ENCODE results near the gene CYGB. TPM values are rescaled to one million over a fixed set of nuclear protein-coding genes. Genes with fewer than 3 reads are reported as not detected.

CYGB gene
- total and polyA plus RNA-seq, 4 donors, result 0.83 to 7.8 (median 1.4) TPM

DNA sequence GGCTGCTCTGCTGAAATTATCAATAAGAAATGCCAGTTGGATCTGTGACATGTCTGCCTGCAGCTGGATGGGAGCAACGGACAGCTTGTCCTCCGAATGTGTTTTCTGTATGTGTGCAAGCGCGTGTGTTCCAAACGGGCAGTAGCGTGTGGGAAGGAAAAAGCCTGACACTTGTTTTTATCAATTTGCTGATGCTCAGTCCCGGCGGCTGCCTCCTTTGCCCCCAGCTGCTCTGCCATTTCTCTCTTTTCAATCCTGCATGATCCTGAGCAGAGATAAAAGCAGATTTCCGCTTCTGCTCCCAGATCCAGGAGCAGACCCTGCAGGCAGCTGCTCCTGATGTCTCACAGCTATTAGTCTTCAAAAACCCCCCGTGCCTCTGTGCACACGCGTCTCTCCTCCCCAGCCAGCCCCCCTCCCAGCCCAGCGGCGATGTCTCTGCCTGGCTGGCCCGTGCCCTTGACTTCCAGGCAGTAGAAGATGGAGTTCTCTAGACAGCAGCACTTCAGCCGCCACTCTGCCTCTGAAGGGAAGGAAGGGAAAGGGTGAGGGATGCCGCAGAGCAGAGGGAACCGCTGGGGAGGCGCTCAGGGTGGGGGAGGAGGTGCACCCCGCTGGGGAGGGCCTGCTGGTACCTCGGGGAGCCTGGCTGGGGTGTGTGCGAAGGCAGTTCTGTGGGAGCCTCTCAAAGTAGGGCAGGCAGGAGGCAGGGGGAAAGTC is 6.5 kb upstream of the CYGB start:
- Histone ChIP-seq H3K27ac (ENCODE audit: low read depth in 1 of 2, low read length in 2 of 2) (peak overlapping the region in 1 of 2 donors; percentile 51), H3K9me3 (ENCODE audit: control insufficient read depth in 4 of 4, low read length in 3 of 4) (no peaks in the 10 kb centered on the region), H3K4me1 (ENCODE audit: control insufficient read depth in 4 of 4, insufficient read depth in 4 of 4, low read length in 3 of 4) (peaks cover 2 to 36% (median 28%) of the 10 kb centered on the region in 4 donors), H3K9ac (ENCODE audit: low read depth in 1 of 2, low read length in 2 of 2) (no peak overlapping the region), H3K36me3 (ENCODE audit: control insufficient read depth in 4 of 4, insufficient read depth in 3 of 4, low read depth in 1 of 4, low read length in 3 of 4) (no peaks in the 10 kb centered on the region), H3K4me3 (ENCODE audit: low read depth in 1 of 3, low read length in 3 of 3) (no peak overlapping the region), H3K27me3 (ENCODE audit: control insufficient read depth in 4 of 4, insufficient read depth in 4 of 4, low read length in 3 of 4) (no peaks in the 10 kb centered on the region)
- DNase-seq (ENCODE audit: low spot score), result no peak
- TF ChIP-seq HNF4G (IDR thresholded peaks at IDR 0.05), result no peak
- TF ChIP-seq, protein P1, sequence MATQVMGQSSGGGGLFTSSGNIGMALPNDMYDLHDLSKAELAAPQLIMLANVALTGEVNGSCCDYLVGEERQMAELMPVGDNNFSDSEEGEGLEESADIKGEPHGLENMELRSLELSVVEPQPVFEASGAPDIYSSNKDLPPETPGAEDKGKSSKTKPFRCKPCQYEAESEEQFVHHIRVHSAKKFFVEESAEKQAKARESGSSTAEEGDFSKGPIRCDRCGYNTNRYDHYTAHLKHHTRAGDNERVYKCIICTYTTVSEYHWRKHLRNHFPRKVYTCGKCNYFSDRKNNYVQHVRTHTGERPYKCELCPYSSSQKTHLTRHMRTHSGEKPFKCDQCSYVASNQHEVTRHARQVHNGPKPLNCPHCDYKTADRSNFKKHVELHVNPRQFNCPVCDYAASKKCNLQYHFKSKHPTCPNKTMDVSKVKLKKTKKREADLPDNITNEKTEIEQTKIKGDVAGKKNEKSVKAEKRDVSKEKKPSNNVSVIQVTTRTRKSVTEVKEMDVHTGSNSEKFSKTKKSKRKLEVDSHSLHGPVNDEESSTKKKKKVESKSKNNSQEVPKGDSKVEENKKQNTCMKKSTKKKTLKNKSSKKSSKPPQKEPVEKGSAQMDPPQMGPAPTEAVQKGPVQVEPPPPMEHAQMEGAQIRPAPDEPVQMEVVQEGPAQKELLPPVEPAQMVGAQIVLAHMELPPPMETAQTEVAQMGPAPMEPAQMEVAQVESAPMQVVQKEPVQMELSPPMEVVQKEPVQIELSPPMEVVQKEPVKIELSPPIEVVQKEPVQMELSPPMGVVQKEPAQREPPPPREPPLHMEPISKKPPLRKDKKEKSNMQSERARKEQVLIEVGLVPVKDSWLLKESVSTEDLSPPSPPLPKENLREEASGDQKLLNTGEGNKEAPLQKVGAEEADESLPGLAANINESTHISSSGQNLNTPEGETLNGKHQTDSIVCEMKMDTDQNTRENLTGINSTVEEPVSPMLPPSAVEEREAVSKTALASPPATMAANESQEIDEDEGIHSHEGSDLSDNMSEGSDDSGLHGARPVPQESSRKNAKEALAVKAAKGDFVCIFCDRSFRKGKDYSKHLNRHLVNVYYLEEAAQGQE (IDR thresholded peaks at IDR 0.05), result no peak
- TF ChIP-seq FOXA1 (IDR thresholded peaks at IDR 0.05), result no peak
- TF ChIP-seq, protein P2, sequence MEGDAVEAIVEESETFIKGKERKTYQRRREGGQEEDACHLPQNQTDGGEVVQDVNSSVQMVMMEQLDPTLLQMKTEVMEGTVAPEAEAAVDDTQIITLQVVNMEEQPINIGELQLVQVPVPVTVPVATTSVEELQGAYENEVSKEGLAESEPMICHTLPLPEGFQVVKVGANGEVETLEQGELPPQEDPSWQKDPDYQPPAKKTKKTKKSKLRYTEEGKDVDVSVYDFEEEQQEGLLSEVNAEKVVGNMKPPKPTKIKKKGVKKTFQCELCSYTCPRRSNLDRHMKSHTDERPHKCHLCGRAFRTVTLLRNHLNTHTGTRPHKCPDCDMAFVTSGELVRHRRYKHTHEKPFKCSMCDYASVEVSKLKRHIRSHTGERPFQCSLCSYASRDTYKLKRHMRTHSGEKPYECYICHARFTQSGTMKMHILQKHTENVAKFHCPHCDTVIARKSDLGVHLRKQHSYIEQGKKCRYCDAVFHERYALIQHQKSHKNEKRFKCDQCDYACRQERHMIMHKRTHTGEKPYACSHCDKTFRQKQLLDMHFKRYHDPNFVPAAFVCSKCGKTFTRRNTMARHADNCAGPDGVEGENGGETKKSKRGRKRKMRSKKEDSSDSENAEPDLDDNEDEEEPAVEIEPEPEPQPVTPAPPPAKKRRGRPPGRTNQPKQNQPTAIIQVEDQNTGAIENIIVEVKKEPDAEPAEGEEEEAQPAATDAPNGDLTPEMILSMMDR (IDR thresholded peaks at IDR 0.05; ENCODE audit: low read depth, low read length, missing input control), result no peak
- TF ChIP-seq RXRA (IDR thresholded peaks at IDR 0.05), result no peak
- TF ChIP-seq, protein P3, sequence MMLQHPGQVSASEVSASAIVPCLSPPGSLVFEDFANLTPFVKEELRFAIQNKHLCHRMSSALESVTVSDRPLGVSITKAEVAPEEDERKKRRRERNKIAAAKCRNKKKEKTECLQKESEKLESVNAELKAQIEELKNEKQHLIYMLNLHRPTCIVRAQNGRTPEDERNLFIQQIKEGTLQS (IDR thresholded peaks at IDR 0.05), result no peak
- no peak for TF ChIP-seq YY1 (IDR thresholded peaks at IDR 0.05)
- no peak for TF ChIP-seq FOXA2 (IDR thresholded peaks at IDR 0.05)
- WGBS, result 66% methylated on average over 22 of the region's 22 CpGs

DNA sequence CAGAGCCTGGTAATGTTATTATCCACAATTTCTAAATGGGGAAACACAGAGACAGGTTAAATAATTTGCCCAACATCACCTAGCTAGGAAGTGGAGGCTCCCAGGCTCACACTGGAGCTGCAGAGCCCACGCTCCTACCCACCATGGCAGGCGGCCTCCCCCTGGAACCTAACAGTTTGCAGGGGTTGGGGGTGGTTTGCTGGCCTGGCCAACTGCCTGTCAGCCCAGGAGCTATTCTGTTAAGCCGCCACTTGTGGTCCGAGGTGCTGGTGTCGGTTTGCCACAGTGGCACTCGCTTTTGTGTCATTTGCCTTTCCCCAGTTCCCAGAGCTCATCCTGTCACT is 5.9 kb upstream of the CYGB start:
- Histone ChIP-seq H3K27ac (ENCODE audit: low read depth in 1 of 2, low read length in 2 of 2) (no peak overlapping the region), H3K9ac (ENCODE audit: low read depth in 1 of 2, low read length in 2 of 2) (no peak overlapping the region), H3K4me1 (ENCODE audit: control insufficient read depth in 4 of 4, insufficient read depth in 4 of 4, low read length in 3 of 4) (peaks cover 0 to 31% (median 23%) of the 10 kb centered on the region in 4 donors), H3K27me3 (ENCODE audit: control insufficient read depth in 4 of 4, insufficient read depth in 4 of 4, low read length in 3 of 4) (no peaks in the 10 kb centered on the region), H3K9me3 (ENCODE audit: control insufficient read depth in 4 of 4, low read length in 3 of 4) (no peaks in the 10 kb centered on the region), H3K36me3 (ENCODE audit: control insufficient read depth in 4 of 4, insufficient read depth in 3 of 4, low read depth in 1 of 4, low read length in 3 of 4) (no peaks in the 10 kb centered on the region), H3K4me3 (ENCODE audit: low read depth in 1 of 3, low read length in 3 of 3) (no peak overlapping the region)
- no peak for TF ChIP-seq HNF4G (IDR thresholded peaks at IDR 0.05)
- TF ChIP-seq SP1 (IDR thresholded peaks at IDR 0.05), result no peak
- TF ChIP-seq JUND (IDR thresholded peaks at IDR 0.05), result no peak
- TF ChIP-seq YY1 (IDR thresholded peaks at IDR 0.05), result no peak
- no peak for TF ChIP-seq FOXA1 (IDR thresholded peaks at IDR 0.05)
- TF ChIP-seq RAD21 (IDR thresholded peaks at IDR 0.05), result no peak
- no peak for TF ChIP-seq HNF4A (conservative IDR thresholded peaks at IDR 0.05)
- TF ChIP-seq TAF1 (conservative IDR thresholded peaks at IDR 0.05), result no peak
- TF ChIP-seq, protein P4, sequence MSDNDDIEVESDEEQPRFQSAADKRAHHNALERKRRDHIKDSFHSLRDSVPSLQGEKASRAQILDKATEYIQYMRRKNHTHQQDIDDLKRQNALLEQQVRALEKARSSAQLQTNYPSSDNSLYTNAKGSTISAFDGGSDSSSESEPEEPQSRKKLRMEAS (IDR thresholded peaks at IDR 0.05), result no peak
- TF ChIP-seq GABPA (IDR thresholded peaks at IDR 0.05 in 1 of 2, conservative IDR thresholded peaks at IDR 0.05 in 1 of 2), result no peak
- DNase-seq (ENCODE audit: low spot score), result no peak
- WGBS, result 86% methylated on average over 6 of the region's 6 CpGs
